SU-DHL-6 (cell line): ENCODE results near the gene CYSRT1.

Experiments
- CTCF ChIP-seq: fragments of 200-600 bp; sonication (generic); IDR thresholded peaks from one replicate; pipeline ENCODE4 v1.5.1; 2017; ENCODE audit warnings: antibody characterized with exemption, mild to moderate bottlenecking, low read length, moderate library complexity; ENCODE audit not compliant: insufficient read depth, poor library complexity, severe bottlenecking
- EZH2phosphoT487 ChIP-seq: fragments of 200-600 bp; sonication (generic), shearing (Covaris generic); conservative IDR thresholded peaks from 2 replicates; pipeline ENCODE4 v1.6.1; 2018; ENCODE audit warnings: mild to moderate bottlenecking, antibody characterized with exemption, low read length, moderate library complexity, mixed read lengths

GRCh38 chr9:137240318-137240840 lies 15.4 kb downstream of the CYSRT1 start:
- TF ChIP-seq CTCF (no peak), EZH2phosphoT487 (no peak)
